MM.1S (cell line): ENCODE results near the gene PPM1M.

Experiments
- DNase-seq: peaks from one replicate; pipeline ENCODE4 v3.0.0-alpha.2; 2015
- H2AFZ ChIP-seq: fragments of 300-600 bp; sonication (generic); 2 replicates; pipeline ENCODE4 v1.6.0; 2016; ENCODE audit warnings: antibody characterized with exemption, low read length
- H3F3A ChIP-seq: fragments of 300-600 bp; sonication (generic); 2 replicates; pipeline ENCODE4 v1.6.1; 2016; ENCODE audit warnings: mild to moderate bottlenecking, antibody characterized with exemption, low read length, moderate library complexity, mixed read lengths; ENCODE audit not compliant: insufficient read depth
- H3K27ac ChIP-seq: fragments of 300-600 bp; sonication (generic); 2 replicates; pipeline ENCODE4 v1.5.1; 2016; ENCODE audit warnings: mild to moderate bottlenecking, low read length
- H3K27me3 ChIP-seq: fragments of 300-600 bp; sonication (generic); replicated peaks from 2 replicates; pipeline ENCODE4 v1.6.0; 2016; ENCODE audit warnings: low read length; ENCODE audit not compliant: insufficient read depth
- H3K36me3 ChIP-seq: fragments of 300-600 bp; sonication (generic); replicated peaks from 2 replicates; pipeline ENCODE4 v1.6.1; 2016; ENCODE audit warnings: mild to moderate bottlenecking, low read length, mixed read lengths; ENCODE audit not compliant: insufficient read depth
- H3K4me1 ChIP-seq: fragments of 300-600 bp; sonication (generic); 2 replicates; pipeline ENCODE4 v1.6.1; 2016; ENCODE audit warnings: low read length, mixed read lengths
- H3K4me2 ChIP-seq: fragments of 300-600 bp; sonication (generic); 2 replicates; pipeline ENCODE4 v1.6.0; 2016; ENCODE audit warnings: low read depth, low read length
- H3K4me3 ChIP-seq: fragments of 300-600 bp; sonication (generic); 2 replicates; pipeline ENCODE4 v1.5.1; 2016; ENCODE audit warnings: low read length, mixed read lengths
- H3K79me2 ChIP-seq: fragments of 300-600 bp; sonication (generic); 2 replicates; pipeline ENCODE4 v1.6.1; 2016; ENCODE audit warnings: mixed run types, low read length, mixed read lengths
- H3K9ac ChIP-seq: fragments of 300-600 bp; sonication (generic); 2 replicates; pipeline ENCODE4 v1.6.1; 2016; ENCODE audit warnings: low read length, mixed read lengths
- H3K9me2 ChIP-seq: fragments of 300-600 bp; sonication (generic); replicated peaks from 2 replicates; pipeline ENCODE4 v1.6.1; 2016; ENCODE audit warnings: mild to moderate bottlenecking, low read length, mixed read lengths; ENCODE audit not compliant: insufficient read depth
- H3K9me3 ChIP-seq: fragments of 300-600 bp; sonication (generic); replicated peaks from 2 replicates; pipeline ENCODE4 v1.6.1; 2016; ENCODE audit warnings: mild to moderate bottlenecking, low read length, mixed read lengths; ENCODE audit not compliant: insufficient read depth
- H4K20me1 ChIP-seq: fragments of 300-600 bp; sonication (generic); 2 replicates; pipeline ENCODE4 v1.6.1; 2016; ENCODE audit warnings: mild to moderate bottlenecking, low read length, moderate library complexity, mixed read lengths; ENCODE audit not compliant: insufficient read depth
- EZH2 ChIP-seq: fragments of 300-600 bp; sonication (generic); optimal IDR thresholded peaks from 2 replicates; pipeline ENCODE3; 2017; ENCODE audit warnings: low read depth, mild to moderate bottlenecking, antibody characterized with exemption, low read length, mixed read lengths
- EZH2phosphoT487 ChIP-seq: fragments of 300-600 bp; sonication (generic); IDR thresholded peaks from 2 replicates; pipeline ENCODE4 v1.6.1; 2018; ENCODE audit warnings: antibody characterized with exemption, low read length
- TF ChIP-seq, protein P1 (sequence below): fragments of 300-600 bp; sonication (generic); IDR thresholded peaks from 2 replicates; pipeline ENCODE4 v1.5.1; 2016; ENCODE audit warnings: antibody characterized with exemption, low read length, mixed read lengths

The PPM1M gene

DNA sequence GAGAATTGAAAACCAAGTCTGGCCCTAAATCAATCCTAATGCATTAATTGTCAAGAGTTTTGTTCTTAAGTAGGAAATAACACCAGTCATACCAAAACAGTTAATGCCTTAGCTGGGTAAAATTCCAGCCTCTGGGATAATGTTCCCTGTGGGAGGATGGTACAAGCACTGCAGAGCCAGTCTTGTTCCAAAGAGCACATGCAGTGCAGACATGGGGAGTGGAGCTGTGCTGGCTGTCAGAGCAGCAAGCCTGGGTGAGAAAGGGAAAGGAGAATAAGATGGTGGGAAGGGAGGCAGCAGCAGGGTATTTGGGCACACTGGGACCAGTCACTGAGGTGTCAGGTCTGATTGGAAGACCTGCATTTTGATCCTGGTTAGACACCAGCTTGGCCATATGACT is 35.5 kb upstream of the PPM1M start:
- H3K27me3 ChIP-seq, result no peaks in the 10 kb centered on the region
- no peaks in the 10 kb centered on the region for H3K79me2 ChIP-seq
- H2AFZ ChIP-seq, result no peak overlapping the region
- no peak overlapping the region for H3K9ac ChIP-seq
- DNase-seq, result no peak
- no peaks in the 10 kb centered on the region for H3K9me2 ChIP-seq
- no peak overlapping the region for H3K4me3 ChIP-seq
- H3K27ac ChIP-seq, result no peak overlapping the region
- peaks cover 4% of the 10 kb centered on the region; the same call in 1 of the 2 replicates for H3K36me3 ChIP-seq
- no peak for TF ChIP-seq EZH2
- TF ChIP-seq, protein P1, sequence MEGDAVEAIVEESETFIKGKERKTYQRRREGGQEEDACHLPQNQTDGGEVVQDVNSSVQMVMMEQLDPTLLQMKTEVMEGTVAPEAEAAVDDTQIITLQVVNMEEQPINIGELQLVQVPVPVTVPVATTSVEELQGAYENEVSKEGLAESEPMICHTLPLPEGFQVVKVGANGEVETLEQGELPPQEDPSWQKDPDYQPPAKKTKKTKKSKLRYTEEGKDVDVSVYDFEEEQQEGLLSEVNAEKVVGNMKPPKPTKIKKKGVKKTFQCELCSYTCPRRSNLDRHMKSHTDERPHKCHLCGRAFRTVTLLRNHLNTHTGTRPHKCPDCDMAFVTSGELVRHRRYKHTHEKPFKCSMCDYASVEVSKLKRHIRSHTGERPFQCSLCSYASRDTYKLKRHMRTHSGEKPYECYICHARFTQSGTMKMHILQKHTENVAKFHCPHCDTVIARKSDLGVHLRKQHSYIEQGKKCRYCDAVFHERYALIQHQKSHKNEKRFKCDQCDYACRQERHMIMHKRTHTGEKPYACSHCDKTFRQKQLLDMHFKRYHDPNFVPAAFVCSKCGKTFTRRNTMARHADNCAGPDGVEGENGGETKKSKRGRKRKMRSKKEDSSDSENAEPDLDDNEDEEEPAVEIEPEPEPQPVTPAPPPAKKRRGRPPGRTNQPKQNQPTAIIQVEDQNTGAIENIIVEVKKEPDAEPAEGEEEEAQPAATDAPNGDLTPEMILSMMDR, result no peak
- no peak for TF ChIP-seq EZH2phosphoT487
- H3F3A ChIP-seq, result no peaks in the 10 kb centered on the region
- H3K4me1 ChIP-seq, result no peaks in the 10 kb centered on the region
- no peaks in the 10 kb centered on the region for H3K9me3 ChIP-seq
- H4K20me1 ChIP-seq, result no peaks in the 10 kb centered on the region
- no peak overlapping the region for H3K4me2 ChIP-seq

DNA sequence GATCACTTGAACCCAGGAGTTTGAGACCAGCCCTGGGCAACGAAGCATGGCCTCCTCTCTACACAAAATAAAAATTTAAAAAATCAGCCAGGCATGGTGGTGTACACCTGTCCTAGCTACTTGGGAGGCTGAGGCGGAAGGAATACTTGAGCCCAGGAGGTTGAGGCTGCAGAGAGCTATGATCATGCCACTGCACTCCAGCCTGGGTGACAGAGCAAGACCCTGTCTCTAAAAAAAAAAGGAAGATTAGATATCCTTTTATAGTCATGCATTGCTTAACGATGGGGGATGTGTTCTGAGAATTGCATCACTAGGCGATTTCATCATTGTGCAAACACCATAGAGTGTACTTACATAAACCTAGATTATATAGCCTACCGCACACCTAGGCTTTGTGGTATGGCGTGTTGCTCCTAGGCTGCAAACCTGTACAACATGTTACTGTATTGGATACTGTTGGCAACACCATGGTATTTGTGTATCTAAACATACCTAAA is 35.0 kb upstream of the PPM1M start:
- Histone ChIP-seq H3K4me2 (no peak overlapping the region), H3K36me3 (peaks cover 4% of the 10 kb centered on the region; the same call in 1 of the 2 replicates)

DNA sequence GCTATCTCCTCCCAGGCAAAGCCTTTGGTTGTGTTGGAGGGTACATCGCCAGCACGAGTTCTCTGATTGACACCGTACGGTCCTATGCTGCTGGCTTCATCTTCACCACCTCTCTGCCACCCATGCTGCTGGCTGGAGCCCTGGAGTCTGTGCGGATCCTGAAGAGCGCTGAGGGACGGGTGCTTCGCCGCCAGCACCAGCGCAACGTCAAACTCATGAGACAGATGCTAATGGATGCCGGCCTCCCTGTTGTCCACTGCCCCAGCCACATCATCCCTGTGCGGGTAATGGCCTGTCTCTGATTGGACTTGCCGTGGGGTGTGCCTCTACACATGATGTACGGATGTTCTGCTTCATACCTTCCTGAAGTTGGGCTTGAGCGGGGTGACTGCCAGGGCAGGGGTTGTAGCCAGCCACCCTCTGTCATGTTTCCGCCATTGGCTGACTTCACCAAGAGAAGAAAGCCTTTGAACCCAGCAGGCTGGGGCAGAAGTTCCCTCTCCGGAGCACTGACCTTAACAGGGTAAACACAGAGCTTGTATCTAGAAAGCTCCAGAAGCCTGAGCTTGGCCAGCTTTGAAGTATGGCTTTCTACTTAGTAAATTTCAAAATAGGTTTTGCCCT is 34.2 kb upstream of the PPM1M start:
- H3K9me3 ChIP-seq, result no peaks in the 10 kb centered on the region
- no peak overlapping the region for H3K4me3 ChIP-seq
- no peak for DNase-seq
- no peak overlapping the region for H3K9ac ChIP-seq
- no peak overlapping the region for H2AFZ ChIP-seq
- H3K9me2 ChIP-seq, result no peaks in the 10 kb centered on the region
- H3K79me2 ChIP-seq, result no peaks in the 10 kb centered on the region
- H3K27ac ChIP-seq, result no peak overlapping the region
- H3K27me3 ChIP-seq, result no peaks in the 10 kb centered on the region
- H3K36me3 ChIP-seq, result peaks cover 4% of the 10 kb centered on the region; the same call in 1 of the 2 replicates
- no peaks in the 10 kb centered on the region for H3K4me1 ChIP-seq
- no peak overlapping the region for H3K4me2 ChIP-seq
- no peaks in the 10 kb centered on the region for H3F3A ChIP-seq
- H4K20me1 ChIP-seq, result no peaks in the 10 kb centered on the region
- TF ChIP-seq EZH2 (no peak), EZH2phosphoT487 (no peak)
- TF ChIP-seq, protein P1, result no peak

More for the DNA sequence above, 35.0 kb upstream of the PPM1M start:
- Histone ChIP-seq H3F3A (no peaks in the 10 kb centered on the region), H3K9ac (no peak overlapping the region), H4K20me1 (no peaks in the 10 kb centered on the region), H3K27me3 (no peaks in the 10 kb centered on the region), H3K9me3 (no peaks in the 10 kb centered on the region), H2AFZ (no peak overlapping the region), H3K27ac (no peak overlapping the region), H3K4me3 (no peak overlapping the region), H3K79me2 (no peaks in the 10 kb centered on the region), H3K4me1 (no peaks in the 10 kb centered on the region), H3K9me2 (no peaks in the 10 kb centered on the region)
- no peak for DNase-seq
- TF ChIP-seq EZH2 (no peak), EZH2phosphoT487 (no peak)
- TF ChIP-seq, protein P1, result no peak
